ENCODE results near the gene PAXIP1. TPM values are rescaled to one million over a fixed set of nuclear protein-coding genes. Genes with fewer than 3 reads are reported as not detected.

Gene PAXIP1
- total RNA-seq, 1 experiment from 2014 or later, result 32.1 TPM

DNA sequence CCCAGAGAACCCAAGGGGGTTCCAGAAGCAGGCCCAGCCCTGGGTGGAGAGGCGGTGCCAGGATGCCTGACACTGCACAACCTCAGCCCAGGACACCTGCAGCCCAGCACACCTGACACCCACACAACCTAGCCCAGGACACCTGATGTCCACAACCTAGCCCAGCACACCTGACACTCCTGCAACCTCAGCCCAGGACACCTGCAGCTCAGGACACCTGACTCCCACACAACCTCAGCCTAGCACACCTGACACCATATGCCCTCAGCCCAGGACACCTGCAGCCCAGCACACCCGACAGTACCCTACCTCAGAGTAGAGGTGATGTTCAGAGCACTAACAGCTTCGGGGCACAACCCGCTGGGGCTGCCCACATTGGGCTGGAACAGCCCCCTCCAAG is 87.3 kb downstream of the PAXIP1 start:
- no peak for DNase-seq (ENCODE audit: low spot score)
- BruUV-seq (replicated peaks), result no TSS peak
- Histone ChIP-seq H3K4me3 (ENCODE audit: low read depth, low read length, poor library complexity, severe bottlenecking) (no peak overlapping the region), H3K27ac (ENCODE audit: low read depth, low read length, poor library complexity, severe bottlenecking) (no peak overlapping the region), H3K36me3 (ENCODE audit: insufficient read depth, low read length, poor library complexity, severe bottlenecking) (no peaks in the 10 kb centered on the region), H3K9me3 (ENCODE audit: low read depth, low read length, poor library complexity, severe bottlenecking) (peaks cover 4% of the 10 kb centered on the region), H3K4me1 (ENCODE audit: insufficient read depth, low read length, poor library complexity, severe bottlenecking) (no peaks in the 10 kb centered on the region), H3K27me3 (replicated peaks; ENCODE audit: insufficient read depth, low read depth, low read length, poor library complexity) (peaks cover 21% of the 10 kb centered on the region)
- ChIA-PET CTCF (no interaction called here), POLR2A (ENCODE audit: low non-redundant PET) (no interaction called here)
- intact Hi-C loops (cut with micrococcal nuclease; ENCODE audit: unreplicated experiment), result no loop called here
- TF ChIP-seq, protein P1, sequence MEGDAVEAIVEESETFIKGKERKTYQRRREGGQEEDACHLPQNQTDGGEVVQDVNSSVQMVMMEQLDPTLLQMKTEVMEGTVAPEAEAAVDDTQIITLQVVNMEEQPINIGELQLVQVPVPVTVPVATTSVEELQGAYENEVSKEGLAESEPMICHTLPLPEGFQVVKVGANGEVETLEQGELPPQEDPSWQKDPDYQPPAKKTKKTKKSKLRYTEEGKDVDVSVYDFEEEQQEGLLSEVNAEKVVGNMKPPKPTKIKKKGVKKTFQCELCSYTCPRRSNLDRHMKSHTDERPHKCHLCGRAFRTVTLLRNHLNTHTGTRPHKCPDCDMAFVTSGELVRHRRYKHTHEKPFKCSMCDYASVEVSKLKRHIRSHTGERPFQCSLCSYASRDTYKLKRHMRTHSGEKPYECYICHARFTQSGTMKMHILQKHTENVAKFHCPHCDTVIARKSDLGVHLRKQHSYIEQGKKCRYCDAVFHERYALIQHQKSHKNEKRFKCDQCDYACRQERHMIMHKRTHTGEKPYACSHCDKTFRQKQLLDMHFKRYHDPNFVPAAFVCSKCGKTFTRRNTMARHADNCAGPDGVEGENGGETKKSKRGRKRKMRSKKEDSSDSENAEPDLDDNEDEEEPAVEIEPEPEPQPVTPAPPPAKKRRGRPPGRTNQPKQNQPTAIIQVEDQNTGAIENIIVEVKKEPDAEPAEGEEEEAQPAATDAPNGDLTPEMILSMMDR (conservative IDR thresholded peaks at IDR 0.05; ENCODE audit: low read depth, low read length), result no peak
- no peak for TF ChIP-seq EZH2 (IDR thresholded peaks at IDR 0.05; ENCODE audit: borderline replicate concordance, low read depth, low read length, poor library complexity, severe bottlenecking)

DNA sequence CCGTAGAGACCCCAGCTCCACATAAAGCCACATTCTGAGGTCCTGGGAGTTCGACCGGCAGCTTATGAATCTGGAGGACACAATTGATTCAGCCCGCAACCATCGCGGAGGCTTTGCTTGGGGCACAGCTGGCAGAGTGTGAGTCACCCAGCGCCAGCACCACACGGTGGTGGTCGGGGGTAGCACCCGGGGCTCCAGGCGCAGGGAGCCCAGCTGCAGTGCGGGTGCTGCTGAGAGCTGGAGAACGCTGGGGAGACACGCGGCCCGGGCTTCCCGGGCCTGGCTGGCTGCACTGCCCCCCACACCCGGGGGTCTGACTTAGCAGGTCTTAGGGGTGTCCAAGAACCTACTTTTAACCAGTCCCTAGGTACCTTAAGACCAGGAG is 87.9 kb downstream of the PAXIP1 start:
- Histone ChIP-seq H3K27ac (ENCODE audit: low read depth, low read length, poor library complexity, severe bottlenecking) (no peak overlapping the region), H3K27me3 (replicated peaks; ENCODE audit: insufficient read depth, low read depth, low read length, poor library complexity) (peaks cover 21% of the 10 kb centered on the region), H3K4me3 (ENCODE audit: low read depth, low read length, poor library complexity, severe bottlenecking) (no peak overlapping the region), H3K36me3 (ENCODE audit: insufficient read depth, low read length, poor library complexity, severe bottlenecking) (no peaks in the 10 kb centered on the region), H3K9me3 (ENCODE audit: low read depth, low read length, poor library complexity, severe bottlenecking) (peaks cover 4% of the 10 kb centered on the region), H3K4me1 (ENCODE audit: insufficient read depth, low read length, poor library complexity, severe bottlenecking) (no peaks in the 10 kb centered on the region)
- TF ChIP-seq EZH2 (IDR thresholded peaks at IDR 0.05; ENCODE audit: borderline replicate concordance, low read depth, low read length, poor library complexity, severe bottlenecking), result no peak
- TF ChIP-seq, protein P1 (conservative IDR thresholded peaks at IDR 0.05; ENCODE audit: low read depth, low read length), result no peak
- intact Hi-C loops (cut with micrococcal nuclease; ENCODE audit: unreplicated experiment), result no loop called here
- peak; percentile 22 for DNase-seq (ENCODE audit: low spot score)
- no TSS peak for BruUV-seq (replicated peaks)
- POLR2A ChIA-PET (ENCODE audit: low non-redundant PET), result no interaction called here
- CTCF ChIA-PET, result no interaction called here

DNA sequence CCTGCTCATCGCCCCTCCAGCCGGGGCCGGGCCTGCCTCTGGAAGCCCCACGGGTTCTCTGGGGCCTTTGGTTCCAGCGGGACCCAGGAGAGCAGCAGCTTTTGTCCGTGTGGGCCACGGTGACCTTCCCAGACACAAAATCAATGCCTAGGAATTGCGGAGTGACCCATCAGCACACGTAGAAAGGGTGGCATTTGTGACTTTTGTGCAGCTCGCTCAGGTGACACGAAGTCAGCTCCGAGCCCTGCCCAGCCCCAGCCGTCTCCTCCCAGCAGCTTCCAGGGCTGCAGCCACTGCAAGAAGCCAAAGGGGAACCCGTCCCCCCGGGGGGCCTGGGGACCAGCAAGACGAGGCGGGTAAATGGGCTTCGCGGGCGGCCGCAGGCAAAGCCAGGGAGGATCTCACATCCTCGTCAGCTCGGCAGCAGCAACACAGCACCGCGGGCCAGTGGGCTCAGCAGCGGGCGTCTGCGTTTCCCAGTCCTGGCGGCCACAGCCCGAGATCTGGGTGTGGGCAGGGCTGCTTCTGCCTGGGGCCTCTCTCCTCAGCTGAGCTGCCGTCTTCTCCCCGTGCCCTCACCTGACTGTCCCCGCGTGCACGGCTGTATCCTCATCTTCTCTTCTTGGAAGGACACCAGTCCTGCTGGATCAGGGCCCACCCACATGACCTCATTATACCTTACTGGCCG is 88.5 kb downstream of the PAXIP1 start:
- Histone ChIP-seq H3K36me3 (ENCODE audit: insufficient read depth, low read length, poor library complexity, severe bottlenecking) (no peaks in the 10 kb centered on the region), H3K4me3 (ENCODE audit: low read depth, low read length, poor library complexity, severe bottlenecking) (no peak overlapping the region), H3K9me3 (ENCODE audit: low read depth, low read length, poor library complexity, severe bottlenecking) (peaks cover 4% of the 10 kb centered on the region), H3K4me1 (ENCODE audit: insufficient read depth, low read length, poor library complexity, severe bottlenecking) (no peaks in the 10 kb centered on the region), H3K27ac (ENCODE audit: low read depth, low read length, poor library complexity, severe bottlenecking) (no peak overlapping the region), H3K27me3 (replicated peaks; ENCODE audit: insufficient read depth, low read depth, low read length, poor library complexity) (peaks cover 15% of the 10 kb centered on the region)
- ChIA-PET POLR2A (ENCODE audit: low non-redundant PET) (no interaction called here), CTCF (interaction anchor here (1.2 kb wide), 1 partner anchor 14 kb away, joined by 3 read pairs; no protein-coding TSS in a partner anchor)
- BruUV-seq (replicated peaks), result no TSS peak
- intact Hi-C loops (cut with micrococcal nuclease; ENCODE audit: unreplicated experiment), result no loop called here
- DNase-seq (ENCODE audit: low spot score), result no peak
- TF ChIP-seq, protein P1 (conservative IDR thresholded peaks at IDR 0.05; ENCODE audit: low read depth, low read length), result no peak
- TF ChIP-seq EZH2 (IDR thresholded peaks at IDR 0.05; ENCODE audit: borderline replicate concordance, low read depth, low read length, poor library complexity, severe bottlenecking), result no peak
